Astrocyte (in vitro differentiated cells and primary cell): ENCODE data around the gene DNAL4.

ENCODE experiments used
- EZH2 ChIP-seq: IDR thresholded peaks from 2 replicates; pipeline ENCODE4 v1.6.1; 2012; ENCODE audit warnings: mild to moderate bottlenecking, low read length, inconsistent platforms; ENCODE audit not compliant: insufficient read depth
- TF ChIP-seq, protein P1 (sequence below): IDR thresholded peaks from 2 replicates; pipeline ENCODE4 v1.5.1; 2011; ENCODE audit warnings: low read depth, mild to moderate bottlenecking, inconsistent platforms, low read length, moderate library complexity; ENCODE audit not compliant: insufficient read depth

DNA sequence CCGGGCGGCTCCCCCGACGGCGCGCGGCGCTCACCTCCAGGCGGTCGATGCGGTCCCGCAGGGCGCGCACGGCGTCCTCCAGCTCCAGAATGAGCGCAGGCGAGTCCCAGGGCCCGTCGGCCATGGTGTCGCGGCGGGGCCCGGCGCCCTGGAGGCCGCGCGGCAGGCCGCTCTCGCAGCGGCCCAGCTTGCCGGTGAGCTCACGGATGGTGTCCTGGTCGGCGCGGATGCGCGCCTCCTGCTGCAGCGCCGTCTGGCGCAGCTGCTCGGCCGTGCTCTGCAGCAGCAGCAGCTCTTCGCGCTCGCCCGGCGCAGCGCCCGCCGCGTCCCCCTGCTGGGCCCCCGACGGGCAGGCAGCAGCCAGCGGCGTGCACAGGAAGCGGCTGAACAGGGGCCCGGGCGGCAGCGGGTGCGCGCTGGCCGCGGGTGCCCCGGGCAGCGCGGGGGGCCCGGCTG, 49.3 kb upstream of the DNAL4 start:
- TF ChIP-seq, protein P1, sequence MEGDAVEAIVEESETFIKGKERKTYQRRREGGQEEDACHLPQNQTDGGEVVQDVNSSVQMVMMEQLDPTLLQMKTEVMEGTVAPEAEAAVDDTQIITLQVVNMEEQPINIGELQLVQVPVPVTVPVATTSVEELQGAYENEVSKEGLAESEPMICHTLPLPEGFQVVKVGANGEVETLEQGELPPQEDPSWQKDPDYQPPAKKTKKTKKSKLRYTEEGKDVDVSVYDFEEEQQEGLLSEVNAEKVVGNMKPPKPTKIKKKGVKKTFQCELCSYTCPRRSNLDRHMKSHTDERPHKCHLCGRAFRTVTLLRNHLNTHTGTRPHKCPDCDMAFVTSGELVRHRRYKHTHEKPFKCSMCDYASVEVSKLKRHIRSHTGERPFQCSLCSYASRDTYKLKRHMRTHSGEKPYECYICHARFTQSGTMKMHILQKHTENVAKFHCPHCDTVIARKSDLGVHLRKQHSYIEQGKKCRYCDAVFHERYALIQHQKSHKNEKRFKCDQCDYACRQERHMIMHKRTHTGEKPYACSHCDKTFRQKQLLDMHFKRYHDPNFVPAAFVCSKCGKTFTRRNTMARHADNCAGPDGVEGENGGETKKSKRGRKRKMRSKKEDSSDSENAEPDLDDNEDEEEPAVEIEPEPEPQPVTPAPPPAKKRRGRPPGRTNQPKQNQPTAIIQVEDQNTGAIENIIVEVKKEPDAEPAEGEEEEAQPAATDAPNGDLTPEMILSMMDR: no peak
- no peak for TF ChIP-seq EZH2
